ENCODE results near the gene AMMECR1.
"Not testable (repeated sequence)": the region's sequence is repeated elsewhere in the genome, so short reads cannot be mapped to it uniquely, and the experiment has no call there.

Gene AMMECR1

DNA sequence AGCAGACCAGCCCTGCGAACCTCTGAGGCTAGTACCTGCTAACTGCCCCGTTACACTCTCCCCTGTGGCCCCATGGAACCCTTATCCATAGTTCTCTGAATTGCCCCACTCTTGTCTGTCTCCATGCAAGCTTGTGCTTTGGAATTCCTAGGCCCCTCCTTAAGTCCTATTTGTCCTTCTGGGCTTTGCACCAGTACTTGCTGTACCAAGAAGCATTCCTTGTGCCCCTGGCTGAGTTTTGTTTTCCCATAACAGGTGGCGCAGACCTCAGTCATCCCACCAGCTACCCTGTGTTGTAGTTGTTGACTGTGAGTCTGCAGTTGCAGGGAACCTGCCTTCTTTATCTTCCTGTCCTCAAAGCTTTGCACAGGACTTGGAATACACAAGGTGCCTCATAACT lies 147.9 kb downstream of the AMMECR1 start:
- no peak for DNase-seq (ENCODE audit: low read depth)

GRCh38 chrX:110168585-110168984 lies 149.3 kb downstream of the AMMECR1 start:
- no peak for DNase-seq (ENCODE audit: low read depth)

DNA sequence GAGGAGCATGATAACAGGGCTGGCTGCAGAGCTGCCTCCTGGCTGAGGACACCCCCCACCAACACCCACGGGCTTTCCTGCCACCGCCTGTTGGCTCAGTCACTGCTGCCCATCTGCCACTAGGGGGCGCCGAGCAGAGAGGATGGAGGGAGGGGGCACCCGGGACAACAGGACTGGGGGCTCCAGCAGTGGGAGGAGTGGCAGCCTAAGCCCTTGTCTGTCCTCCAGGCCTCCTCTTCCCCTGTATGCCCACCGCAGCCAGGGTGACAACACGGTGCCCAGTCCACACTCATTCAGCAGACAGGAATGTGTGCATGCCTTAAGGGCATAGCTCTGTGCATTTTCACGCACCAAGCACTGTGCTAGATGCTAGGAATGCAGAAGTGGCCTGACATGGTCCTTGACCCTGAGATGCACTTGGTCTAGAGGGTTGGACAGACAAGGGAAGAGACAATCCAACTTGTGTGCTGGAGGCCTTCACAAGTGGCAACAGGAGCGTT lies 149.9 kb downstream of the AMMECR1 start:
- DNase-seq (ENCODE audit: low read depth): peak; percentile 38

- DNase-seq (ENCODE audit: low read depth): no peak
These were observed 154.4 kb downstream of the AMMECR1 start for GRCh38 chrX:110163488-110163887.

GRCh38 chrX:110162867-110163266 lies 155.0 kb downstream of the AMMECR1 start:
- no peak for DNase-seq (ENCODE audit: low read depth)

DNA sequence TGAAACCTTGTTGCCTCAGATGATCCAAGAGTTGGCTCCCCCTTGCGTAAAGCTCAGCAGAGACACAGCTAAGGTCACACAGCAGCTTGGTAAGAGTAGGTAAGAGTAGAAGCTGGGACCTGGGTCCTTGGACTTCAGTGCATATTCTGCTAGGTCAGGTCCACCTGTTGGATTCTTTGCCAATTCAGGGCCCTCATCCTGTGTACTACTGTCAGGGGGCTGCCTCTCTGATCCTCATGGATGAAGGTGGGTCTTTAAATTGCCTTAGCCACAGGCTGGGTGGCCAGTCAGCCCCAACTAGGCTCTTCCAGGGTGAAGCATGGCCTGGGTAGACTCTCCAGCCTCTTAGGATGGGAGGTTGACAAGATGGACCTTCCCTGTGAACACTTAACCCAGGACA lies 155.8 kb downstream of the AMMECR1 start:
- DNase-seq (ENCODE audit: low read depth): no peak

DNA sequence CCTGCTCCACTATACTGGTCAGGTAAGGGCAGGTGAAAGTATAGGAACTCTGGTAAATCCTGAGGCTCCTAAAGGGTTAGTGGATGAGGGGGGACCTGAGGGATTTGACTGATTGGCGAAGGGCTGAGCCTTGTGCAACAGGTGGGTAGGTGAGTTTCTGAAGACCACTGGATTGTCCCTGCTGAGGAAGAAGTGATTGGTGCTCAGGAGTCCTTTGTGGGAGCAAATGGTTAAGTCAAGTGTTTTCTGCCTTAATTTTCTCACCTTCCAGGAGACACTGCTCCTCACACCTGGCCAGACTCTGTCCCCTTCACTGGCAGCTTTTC lies 156.6 kb downstream of the AMMECR1 start:
- DNase-seq (ENCODE audit: low read depth): no peak

- DNase-seq (ENCODE audit: low read depth): no peak
These were observed 158.0 kb downstream of the AMMECR1 start for GRCh38 chrX:110159865-110160264.

- no peak for DNase-seq (ENCODE audit: low read depth)
These were observed 158.7 kb downstream of the AMMECR1 start for GRCh38 chrX:110159235-110159634.

- no peak for DNase-seq (ENCODE audit: low read depth)
These were observed 160.4 kb downstream of the AMMECR1 start for GRCh38 chrX:110157444-110157843.

DNA sequence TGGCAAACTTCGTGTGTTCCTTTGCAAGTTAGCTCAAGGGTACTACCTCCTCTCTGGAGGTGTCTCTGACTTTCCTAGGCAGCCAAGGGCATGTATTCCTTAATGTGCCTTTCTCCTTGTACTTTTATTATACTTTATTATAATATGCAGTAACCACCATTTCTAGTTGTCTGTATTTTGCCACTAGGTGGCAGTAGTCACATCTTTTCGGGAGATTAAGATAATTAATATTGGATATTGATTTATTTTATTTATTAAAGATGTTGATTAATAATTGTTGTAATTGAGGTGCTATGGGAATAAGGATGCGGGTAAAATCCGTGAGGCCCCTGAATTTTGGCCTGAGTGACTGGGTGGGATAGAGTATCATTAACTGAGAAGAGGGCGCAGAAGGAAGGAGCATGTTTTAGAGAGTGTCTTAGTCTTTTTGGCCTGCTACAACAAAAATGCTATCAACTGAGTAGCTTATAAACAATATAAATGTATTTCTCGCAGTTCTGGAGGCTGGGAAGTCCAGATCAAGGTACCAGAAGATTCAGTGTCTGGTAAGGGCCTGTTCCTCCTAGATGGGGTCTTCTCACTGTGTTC lies 161.6 kb downstream of the AMMECR1 start:
- DNase-seq (ENCODE audit: low read depth): no peak

- DNase-seq (ENCODE audit: low read depth): no peak
These were observed 162.1 kb downstream of the AMMECR1 start for GRCh38 chrX:110155759-110156158.

DNA sequence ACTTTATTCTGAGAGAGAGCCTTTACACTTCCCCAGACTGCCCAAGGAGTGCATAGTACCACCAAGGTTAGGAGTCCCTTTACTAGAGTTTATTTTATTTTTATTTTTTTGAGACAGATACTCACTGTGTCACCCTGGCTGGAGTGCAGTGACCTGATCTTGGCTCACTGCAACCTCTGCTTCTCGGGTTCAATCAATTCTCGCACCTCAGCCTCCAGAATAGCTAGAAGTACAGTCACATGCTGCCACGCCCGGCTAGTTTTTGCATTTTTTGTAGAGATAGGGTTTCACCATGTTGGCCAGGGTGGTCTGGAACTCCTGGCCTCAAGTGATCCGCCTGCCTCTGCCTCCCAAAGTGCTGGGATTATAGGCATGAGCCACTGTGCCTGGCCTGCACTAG lies 163.6 kb downstream of the AMMECR1 start:
- not testable (repeated sequence) for DNase-seq (ENCODE audit: low read depth)

GRCh38 chrX:110153896-110154295 lies 164.0 kb downstream of the AMMECR1 start:
- no peak for DNase-seq (ENCODE audit: low read depth)

GRCh38 chrX:110153244-110153643 lies 164.6 kb downstream of the AMMECR1 start:
- DNase-seq (ENCODE audit: low read depth): no peak

GRCh38 chrX:110146521-110146920 lies 171.4 kb downstream of the AMMECR1 start:
- no peak for DNase-seq (ENCODE audit: low read depth)

GRCh38 chrX:110145854-110146253 lies 172.0 kb downstream of the AMMECR1 start:
- no peak for DNase-seq (ENCODE audit: low read depth)

DNA sequence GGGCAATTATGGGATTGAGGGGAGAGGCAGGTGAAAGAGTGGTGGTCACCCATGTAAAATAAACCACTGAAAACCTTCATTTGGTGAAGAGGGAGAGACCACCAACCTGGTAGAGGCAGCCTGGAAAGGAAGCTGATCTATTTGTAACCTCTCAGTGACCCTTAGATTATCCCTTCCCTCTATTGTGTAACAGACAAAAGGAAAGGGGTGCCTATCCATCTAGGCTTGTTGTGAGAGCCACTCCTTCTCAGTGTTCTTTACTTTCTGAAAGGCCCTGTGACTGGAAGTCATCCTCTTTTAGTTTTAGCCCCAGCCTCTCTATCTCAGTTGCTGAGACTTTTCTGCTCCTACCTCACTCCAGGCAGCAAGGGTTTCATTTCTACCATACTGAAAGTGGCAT lies 172.6 kb downstream of the AMMECR1 start:
- DNase-seq (ENCODE audit: low read depth): no peak

All from stimulated activated CD8-positive, alpha-beta memory T cell treated with anti-CD3 and anti-CD28 coated beads, Interleukin-4, amount 100 ng/mL, for 24 hours (primary cell).